ENCODE data around the gene TXK. TPM values are rescaled to one million over a fixed set of nuclear protein-coding genes. Genes with fewer than 3 reads are reported as not detected.

Gene TXK
- total RNA-seq, 1 experiment from 2014 or later, result 1.7 TPM

DNA sequence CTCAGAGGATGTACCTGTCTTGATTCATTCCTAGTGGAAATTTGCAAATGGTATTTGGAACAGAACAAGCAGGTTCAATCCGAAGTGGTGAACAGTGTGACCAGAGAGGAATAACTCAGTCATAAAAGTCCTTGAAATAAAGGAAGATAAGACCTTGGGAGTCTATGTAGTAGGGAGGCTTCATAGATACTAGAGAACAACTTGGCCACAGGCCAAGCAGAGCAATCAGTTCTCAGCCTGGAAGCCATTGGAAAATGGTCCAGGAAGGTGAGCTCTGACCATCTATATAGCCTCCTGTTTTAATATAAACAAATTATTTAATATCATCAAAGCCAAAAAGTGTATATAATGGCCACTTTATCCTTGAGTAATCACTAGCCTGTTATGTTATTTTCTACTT lies 11.3 kb downstream of the TXK start:
- ChIA-PET CTCF (no interaction called here), POLR2A (no interaction called here)
- H3K27ac Mint-ChIP-seq (ENCODE audit: unreplicated experiment), result no peak overlapping the region
- BruUV-seq (replicated peaks), result no TSS peak
- H3K27me3 Mint-ChIP-seq (ENCODE audit: insufficient read depth, unreplicated experiment), result no peaks in the 10 kb centered on the region
- H3K4me3 ChIP-seq (ENCODE audit: low read depth, low read length), result no peak overlapping the region
- H3K9me3 Mint-ChIP-seq (ENCODE audit: unreplicated experiment), result peaks cover 9% of the 10 kb centered on the region
- no peaks in the 10 kb centered on the region for H3K27me3 ChIP-seq (replicated peaks; ENCODE audit: control insufficient read depth, insufficient read depth, low read length)
- intact Hi-C loops (cut with micrococcal nuclease; ENCODE audit: unreplicated experiment), result no loop called here
- H3K36me3 Mint-ChIP-seq (ENCODE audit: insufficient read depth, unreplicated experiment), result peaks cover 8% of the 10 kb centered on the region
- DNase-seq, result no peak
- H3K36me3 ChIP-seq (ENCODE audit: control insufficient read depth, insufficient read depth, low read length), result no peaks in the 10 kb centered on the region
- H3K4me3 Mint-ChIP-seq (ENCODE audit: unreplicated experiment), result no peak overlapping the region
- TF ChIP-seq, protein P1, sequence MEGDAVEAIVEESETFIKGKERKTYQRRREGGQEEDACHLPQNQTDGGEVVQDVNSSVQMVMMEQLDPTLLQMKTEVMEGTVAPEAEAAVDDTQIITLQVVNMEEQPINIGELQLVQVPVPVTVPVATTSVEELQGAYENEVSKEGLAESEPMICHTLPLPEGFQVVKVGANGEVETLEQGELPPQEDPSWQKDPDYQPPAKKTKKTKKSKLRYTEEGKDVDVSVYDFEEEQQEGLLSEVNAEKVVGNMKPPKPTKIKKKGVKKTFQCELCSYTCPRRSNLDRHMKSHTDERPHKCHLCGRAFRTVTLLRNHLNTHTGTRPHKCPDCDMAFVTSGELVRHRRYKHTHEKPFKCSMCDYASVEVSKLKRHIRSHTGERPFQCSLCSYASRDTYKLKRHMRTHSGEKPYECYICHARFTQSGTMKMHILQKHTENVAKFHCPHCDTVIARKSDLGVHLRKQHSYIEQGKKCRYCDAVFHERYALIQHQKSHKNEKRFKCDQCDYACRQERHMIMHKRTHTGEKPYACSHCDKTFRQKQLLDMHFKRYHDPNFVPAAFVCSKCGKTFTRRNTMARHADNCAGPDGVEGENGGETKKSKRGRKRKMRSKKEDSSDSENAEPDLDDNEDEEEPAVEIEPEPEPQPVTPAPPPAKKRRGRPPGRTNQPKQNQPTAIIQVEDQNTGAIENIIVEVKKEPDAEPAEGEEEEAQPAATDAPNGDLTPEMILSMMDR (IDR thresholded peaks at IDR 0.05; ENCODE audit: insufficient read depth in 1 of 2, low read depth in 1 of 2, low read length in 1 of 2, severe bottlenecking in 1 of 2, unreplicated experiment in 1 of 2), result no peak
- H3K4me1 ChIP-seq, result peaks cover 17% of the 10 kb centered on the region
- no peaks in the 10 kb centered on the region for H3K9me3 ChIP-seq
- H3K4me1 Mint-ChIP-seq (ENCODE audit: low read depth, unreplicated experiment), result peaks cover 15% of the 10 kb centered on the region

DNA sequence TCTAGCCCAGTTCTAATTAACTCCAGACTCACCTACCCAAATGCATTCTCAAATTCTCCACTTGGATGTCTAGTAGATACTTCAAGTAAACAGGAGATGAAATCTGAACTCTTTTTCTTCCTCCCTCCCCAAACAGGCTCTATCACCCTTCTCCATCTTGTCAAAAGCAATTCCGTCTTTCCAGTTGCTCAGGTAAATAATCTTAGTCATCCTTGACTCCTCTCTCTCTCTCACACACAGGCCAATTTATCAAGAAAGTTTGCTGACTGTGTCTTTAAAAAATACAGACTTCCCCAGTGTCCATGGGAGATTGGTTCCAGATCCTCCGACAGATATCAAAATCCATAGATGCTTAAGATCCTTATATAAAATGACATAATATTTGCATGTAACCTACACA lies 12.9 kb downstream of the TXK start:
- Mint-ChIP-seq H3K9me3 (ENCODE audit: unreplicated experiment) (peaks cover 9% of the 10 kb centered on the region), H3K4me1 (ENCODE audit: low read depth, unreplicated experiment) (peaks cover 6% of the 10 kb centered on the region), H3K27ac (ENCODE audit: unreplicated experiment) (no peak overlapping the region), H3K36me3 (ENCODE audit: insufficient read depth, unreplicated experiment) (no peaks in the 10 kb centered on the region), H3K4me3 (ENCODE audit: unreplicated experiment) (no peak overlapping the region), H3K27me3 (ENCODE audit: insufficient read depth, unreplicated experiment) (no peaks in the 10 kb centered on the region)
- Histone ChIP-seq H3K9me3 (no peaks in the 10 kb centered on the region), H3K4me3 (ENCODE audit: low read depth, low read length) (no peak overlapping the region), H3K36me3 (ENCODE audit: control insufficient read depth, insufficient read depth, low read length) (no peaks in the 10 kb centered on the region), H3K27me3 (replicated peaks; ENCODE audit: control insufficient read depth, insufficient read depth, low read length) (no peaks in the 10 kb centered on the region), H3K4me1 (peaks cover 3% of the 10 kb centered on the region)
- DNase-seq, result no peak
- no TSS peak for BruUV-seq (replicated peaks)
- ChIA-PET POLR2A (no interaction called here), CTCF (no interaction called here)
- TF ChIP-seq, protein P1 (IDR thresholded peaks at IDR 0.05; ENCODE audit: insufficient read depth in 1 of 2, low read depth in 1 of 2, low read length in 1 of 2, severe bottlenecking in 1 of 2, unreplicated experiment in 1 of 2), result no peak
- intact Hi-C loops (cut with micrococcal nuclease; ENCODE audit: unreplicated experiment), result no loop called here

DNA sequence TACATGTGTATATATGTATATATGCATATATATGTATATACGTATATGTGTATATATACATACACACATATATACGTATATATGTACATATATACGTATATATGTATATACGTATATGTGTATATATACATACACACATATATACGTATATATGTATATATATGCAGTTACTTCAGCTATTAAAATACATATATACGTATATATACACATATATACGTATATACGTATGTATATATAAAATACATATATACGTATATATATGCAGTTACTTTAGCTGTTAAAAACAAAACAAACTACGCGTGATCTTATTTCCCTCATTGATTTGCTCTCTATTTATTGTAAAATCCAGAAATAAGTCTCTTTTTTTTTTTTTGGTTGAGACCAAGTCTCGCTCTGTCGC lies 13.9 kb downstream of the TXK start:
- H3K27me3 Mint-ChIP-seq (ENCODE audit: insufficient read depth, unreplicated experiment), result no peaks in the 10 kb centered on the region
- peaks cover 6% of the 10 kb centered on the region for H3K4me1 Mint-ChIP-seq (ENCODE audit: low read depth, unreplicated experiment)
- no peaks in the 10 kb centered on the region for H3K36me3 Mint-ChIP-seq (ENCODE audit: insufficient read depth, unreplicated experiment)
- peaks cover 9% of the 10 kb centered on the region for H3K9me3 Mint-ChIP-seq (ENCODE audit: unreplicated experiment)
- Histone ChIP-seq H3K4me3 (ENCODE audit: low read depth, low read length) (no peak overlapping the region), H3K4me1 (no peaks in the 10 kb centered on the region), H3K36me3 (ENCODE audit: control insufficient read depth, insufficient read depth, low read length) (no peaks in the 10 kb centered on the region), H3K9me3 (no peaks in the 10 kb centered on the region), H3K27me3 (replicated peaks; ENCODE audit: control insufficient read depth, insufficient read depth, low read length) (no peaks in the 10 kb centered on the region)
- ChIA-PET CTCF (interaction anchor here (0.5 kb wide), 1 partner anchor 326 kb away, joined by 4 read pairs; no protein-coding TSS in a partner anchor), POLR2A (no interaction called here)
- TF ChIP-seq, protein P1 (IDR thresholded peaks at IDR 0.05; ENCODE audit: insufficient read depth in 1 of 2, low read depth in 1 of 2, low read length in 1 of 2, severe bottlenecking in 1 of 2, unreplicated experiment in 1 of 2), result no peak
- intact Hi-C loops (cut with micrococcal nuclease; ENCODE audit: unreplicated experiment), result no loop called here
- DNase-seq, result no peak
- no TSS peak for BruUV-seq (replicated peaks)
- H3K27ac Mint-ChIP-seq (ENCODE audit: unreplicated experiment), result no peak overlapping the region
- H3K4me3 Mint-ChIP-seq (ENCODE audit: unreplicated experiment), result no peak overlapping the region
